Sigmoid colon (tissue), 3 donors: ENCODE results near the gene CTNNA1.

Experiments used
- CTCF ChIP-seq, 4 experiments: fragments of 450-650 bp in 3 of 4; fragments of 200-600 bp in 1 of 4; IDR thresholded peaks; one replicate each; pipeline ENCODE4 v1.5.1; 2016 to 2019; ENCODE audit warnings: antibody characterized with exemption in 4 of 4, mild to moderate bottlenecking in 3 of 4, moderate library complexity in 2 of 4
- POLR2A ChIP-seq, 2 donors: fragments of 450-650 bp; IDR thresholded peaks; one replicate each; pipeline ENCODE4 v1.6.1; 2016; ENCODE audit warnings: antibody characterized with exemption in 2 of 2, mild to moderate bottlenecking in 2 of 2, moderate library complexity in 2 of 2

DNA sequence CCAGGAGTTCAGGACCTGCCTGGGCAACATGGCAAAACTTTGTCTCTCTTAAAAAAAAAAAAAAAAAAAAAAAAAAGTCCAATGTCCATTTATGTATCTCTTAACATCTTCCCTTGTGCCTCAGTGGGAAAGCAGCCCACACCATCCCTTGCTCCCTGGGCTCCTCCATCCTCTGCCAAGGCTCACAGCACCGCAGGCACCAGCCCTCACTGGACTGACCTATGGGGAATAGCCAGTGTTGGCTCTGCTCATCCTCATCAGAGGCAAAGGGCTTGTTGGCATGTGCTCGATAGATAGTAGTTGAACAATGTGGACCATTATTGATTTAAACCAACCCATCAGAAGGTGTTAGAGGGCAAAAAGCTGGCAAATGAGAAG is 183.7 kb downstream of the CTNNA1 start:
- TF ChIP-seq POLR2A (IDR thresholded peaks at IDR 0.05) (no peak), CTCF (IDR thresholded peaks at IDR 0.05) (no peak)
